Fibroblast of lung (primary cell): ENCODE data around the gene PSME3IP1.
"Not testable (repeated sequence)": the region's sequence is repeated elsewhere in the genome, so short reads cannot be mapped to it uniquely, and the experiment has no call there.

Source experiments
- CTCF ChIP-seq, 2 donors: IDR thresholded peaks in 1 of 2; conservative IDR thresholded peaks in 1 of 2; 1 replicate in 1 of 2; 2 replicates in 1 of 2; pipeline ENCODE4 v1.5.1; 2011 to 2012; ENCODE audit warnings: low read length in 2 of 2, control low read depth in 1 of 2, inconsistent platforms in 1 of 2, low read depth in 1 of 2, mild to moderate bottlenecking in 1 of 2
- EZH2 ChIP-seq: IDR thresholded peaks from 2 replicates; pipeline ENCODE4 v1.5.1; 2012; ENCODE audit warnings: low read length, control low read depth, mild to moderate bottlenecking; ENCODE audit errors: missing control alignments

GRCh38 chr16:57200321-57200720 is 14.5 kb upstream of the PSME3IP1 start:
- TF ChIP-seq CTCF (conservative IDR thresholded peaks at IDR 0.05 in 1 of 2, IDR thresholded peaks at IDR 0.05 in 1 of 2; ENCODE audit: low read depth in 1 of 2, low read length in 2 of 2); EZH2: not testable (repeated sequence)
